Common myeloid progenitor, CD34-positive (primary cell): ENCODE data around the gene SRRM4.
A peak's percentile ranks its signal among the peaks of the same experiment; 100 is the strongest.

ENCODE experiments used
- CTCF ChIA-PET: fragments of 350-600 bp; sonication (Branson Sonifier 250); formaldehyde crosslinking; loops from one replicate; lab custom pipeline; 2021; ENCODE audit warnings: antibody characterized with exemption; lab: Charles Lee
- POLR2A ChIA-PET: fragments of 350-600 bp; sonication (Branson Sonifier 250); formaldehyde crosslinking; loops from one replicate; lab custom pipeline; 2021; ENCODE audit warnings: antibody characterized with exemption; lab: Charles Lee
- DNase-seq, 3 donors: peaks; one replicate each; pipeline versions ENCODE4 v3.0.0 to v3.0.0-alpha.2; 2013
- H3K27ac ChIP-seq, 2 experiments: 1 replicate in 1 of 2; 2 replicates in 1 of 2; pipeline ENCODE4 v1.7.0; 2013; ENCODE audit warnings: inconsistent platforms in 2 of 2, low read length in 2 of 2, mild to moderate bottlenecking in 2 of 2, low read depth in 1 of 2, moderate library complexity in 1 of 2; ENCODE audit not compliant: severe bottlenecking in 2 of 2, insufficient read depth in 1 of 2, poor library complexity in 1 of 2
- H3K27me3 ChIP-seq, 5 experiments: replicated peaks in 2 of 5; 1 replicate in 3 of 5; 2 replicates in 2 of 5; pipeline versions ENCODE4 v1.6.1 to v1.7.0; 2013; ENCODE audit warnings: low read length in 4 of 5, mild to moderate bottlenecking in 2 of 5, moderate library complexity in 2 of 5, inconsistent platforms in 1 of 5; ENCODE audit not compliant: insufficient read depth in 5 of 5, control insufficient read depth in 4 of 5
- H3K36me3 ChIP-seq, 4 experiments: 1 replicate in 2 of 4; 2 replicates in 2 of 4; pipeline versions ENCODE4 v1.6.1 to v1.7.0; 2013; ENCODE audit warnings: low read length in 3 of 4, control low read depth in 1 of 4, mild to moderate bottlenecking in 1 of 4; ENCODE audit not compliant: control insufficient read depth in 4 of 4, insufficient read depth in 4 of 4
- H3K4me1 ChIP-seq, 4 experiments: 1 replicate in 3 of 4; 2 replicates in 1 of 4; pipeline versions ENCODE4 v1.6.1 to v1.7.1; 2013; ENCODE audit warnings: low read length in 3 of 4, mild to moderate bottlenecking in 3 of 4, control low read depth in 1 of 4, inconsistent platforms in 1 of 4, moderate library complexity in 1 of 4; ENCODE audit not compliant: control insufficient read depth in 4 of 4, insufficient read depth in 4 of 4; ENCODE audit errors: control extremely low read depth in 1 of 4
- H3K4me3 ChIP-seq, 7 experiments: 1 replicate in 4 of 7; 2 replicates in 3 of 7; pipeline versions ENCODE4 v1.5.1 to v1.7.0; 2013; ENCODE audit warnings: mild to moderate bottlenecking in 7 of 7, low read length in 6 of 7, moderate library complexity in 6 of 7, inconsistent platforms in 2 of 7, low read depth in 2 of 7, control low read depth in 1 of 7; ENCODE audit not compliant: insufficient read depth in 4 of 7, control insufficient read depth in 1 of 7; ENCODE audit errors: extremely low read depth in 1 of 7
- H3K9me3 ChIP-seq, 5 experiments: 1 replicate in 4 of 5; 2 replicates in 1 of 5; pipeline versions ENCODE4 v1.6.1 to v1.7.1; 2013; ENCODE audit warnings: low read length in 4 of 5, mild to moderate bottlenecking in 2 of 5, inconsistent platforms in 1 of 5, low read depth in 1 of 5, moderate library complexity in 1 of 5; ENCODE audit not compliant: control insufficient read depth in 4 of 5, insufficient read depth in 2 of 5; ENCODE audit errors: control extremely low read depth in 1 of 5
- WGBS: methylation state at CpG from one replicate; pipeline ENCODE4 v1.1.5; 2013; ENCODE audit not compliant: insufficient coverage; 5-methylcytosine and 5-hydroxymethylcytosine counted together

The SRRM4 gene

GRCh38 chr12:119151445-119152026 lies 170.2 kb downstream of the SRRM4 start:
- CTCF ChIA-PET: no interaction called here
- POLR2A ChIA-PET: no interaction called here
- DNase-seq: no peak
- WGBS: 100% methylated on average over 1 of the region's 1 CpG
- Histone ChIP-seq H3K4me1 (peaks cover 0 to 12% (median 6%) of the 10 kb centered on the region in 4 experiments), H3K27ac (no peak overlapping the region), H3K27me3 (peaks cover 0 to 8% (median 4%) of the 10 kb centered on the region in 5 experiments), H3K4me3 (no peak overlapping the region), H3K36me3 (no peaks in the 10 kb centered on the region), H3K9me3 (peaks cover 0 to 13% (median 0%) of the 10 kb centered on the region in 5 experiments)

DNA sequence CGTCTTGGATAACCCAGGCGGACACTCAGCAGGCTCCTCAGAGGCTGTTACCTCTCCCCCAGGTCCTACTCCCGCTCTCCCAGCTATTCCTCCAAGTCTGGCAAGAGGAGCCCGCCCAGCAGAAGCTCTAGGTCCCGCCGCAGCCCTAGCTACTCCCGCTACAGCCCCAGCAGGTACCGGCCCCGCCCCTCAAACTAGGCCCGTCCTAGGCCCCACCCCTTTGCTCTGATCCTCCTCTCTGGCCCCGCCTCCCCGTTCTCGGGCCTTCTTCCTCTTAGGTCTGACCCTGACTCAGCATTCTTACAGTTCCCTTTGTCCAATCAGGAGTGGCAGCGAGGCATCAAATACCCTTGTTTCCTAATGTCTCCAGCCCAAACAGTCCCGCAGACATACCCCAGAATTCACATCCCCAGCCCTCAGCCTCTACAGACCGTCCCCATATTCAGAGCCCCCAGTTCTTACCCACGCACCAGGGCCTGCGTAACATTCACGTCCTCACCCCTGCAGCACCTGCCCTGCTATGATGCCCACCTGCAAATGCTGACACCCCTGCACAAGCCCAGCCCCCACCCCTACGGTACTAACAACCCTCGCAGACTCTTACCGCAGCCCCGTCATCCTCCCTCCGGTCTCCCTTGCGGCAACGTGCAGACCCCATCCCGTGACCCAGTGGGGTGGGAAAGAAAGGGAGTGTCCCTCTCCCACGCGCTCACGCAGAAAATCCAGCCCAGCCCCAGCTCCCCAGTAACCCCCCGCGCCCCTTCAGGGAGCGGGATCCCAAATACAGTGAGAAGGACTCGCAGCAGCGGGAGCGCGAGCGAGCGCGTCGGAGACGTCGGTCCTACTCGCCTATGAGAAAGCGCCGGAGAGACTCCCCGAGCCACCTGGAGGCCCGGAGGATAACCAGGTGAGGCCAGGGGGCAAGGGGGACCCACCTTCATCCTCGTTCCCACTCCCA lies 172.4 kb downstream of the SRRM4 start:
- Histone ChIP-seq H3K9me3 (peaks cover 0 to 13% (median 0%) of the 10 kb centered on the region in 5 experiments), H3K27ac (no peak overlapping the region), H3K4me3 (peak overlapping the region in 4 of 7 experiments; percentile 35 to 74 (median 64)), H3K36me3 (no peaks in the 10 kb centered on the region), H3K4me1 (peaks cover 0 to 12% (median 6%) of the 10 kb centered on the region in 4 experiments), H3K27me3 (peaks cover 0 to 8% (median 4%) of the 10 kb centered on the region in 5 experiments)
- ChIA-PET CTCF (interaction anchor here (1.1 to 1.3 kb wide), 2 partner anchors 23 to 105 kb away, joined by 3 to 4 read pairs; no protein-coding TSS in a partner anchor), POLR2A (no interaction called here)
- 22% methylated on average over 28 of the region's 49 CpGs for WGBS
- DNase-seq: peak; percentile 87 to 95 (median 94)

DNA sequence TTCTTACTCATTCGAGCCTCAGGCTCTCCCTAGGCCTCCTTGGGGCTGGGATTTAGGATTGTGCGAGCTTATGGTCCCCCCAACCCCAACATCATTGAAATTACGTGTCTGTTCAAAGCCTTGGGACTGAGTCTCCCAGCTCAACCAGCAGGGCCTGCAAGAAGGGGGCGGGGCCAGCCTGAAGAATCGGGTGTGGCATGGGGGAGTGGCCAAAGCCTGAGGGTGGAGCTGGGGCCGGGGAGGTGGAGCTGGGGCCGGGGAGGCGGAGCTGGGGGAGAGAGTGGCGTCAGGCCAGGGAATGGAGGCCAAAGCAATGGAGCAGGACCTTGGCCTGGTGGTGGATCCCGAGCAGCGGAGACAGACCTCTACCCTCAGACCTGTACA lies 173.1 kb downstream of the SRRM4 start:
- CTCF ChIA-PET: interaction anchor here (1.1 to 1.3 kb wide), 2 partner anchors 23 to 105 kb away, joined by 3 to 4 read pairs; no protein-coding TSS in a partner anchor
- POLR2A ChIA-PET: no interaction called here
- Histone ChIP-seq H3K4me3 (peak overlapping the region in 4 of 7 experiments; percentile 35 to 74 (median 64)), H3K27me3 (peaks cover 0 to 8% (median 4%) of the 10 kb centered on the region in 5 experiments), H3K27ac (no peak overlapping the region), H3K4me1 (peaks cover 0 to 12% (median 6%) of the 10 kb centered on the region in 4 experiments), H3K9me3 (peaks cover 0 to 13% (median 0%) of the 10 kb centered on the region in 5 experiments), H3K36me3 (no peaks in the 10 kb centered on the region)
- DNase-seq: peak; percentile 9 to 38 (median 21)
- 56% methylated on average over 5 of the region's 11 CpGs for WGBS

DNA sequence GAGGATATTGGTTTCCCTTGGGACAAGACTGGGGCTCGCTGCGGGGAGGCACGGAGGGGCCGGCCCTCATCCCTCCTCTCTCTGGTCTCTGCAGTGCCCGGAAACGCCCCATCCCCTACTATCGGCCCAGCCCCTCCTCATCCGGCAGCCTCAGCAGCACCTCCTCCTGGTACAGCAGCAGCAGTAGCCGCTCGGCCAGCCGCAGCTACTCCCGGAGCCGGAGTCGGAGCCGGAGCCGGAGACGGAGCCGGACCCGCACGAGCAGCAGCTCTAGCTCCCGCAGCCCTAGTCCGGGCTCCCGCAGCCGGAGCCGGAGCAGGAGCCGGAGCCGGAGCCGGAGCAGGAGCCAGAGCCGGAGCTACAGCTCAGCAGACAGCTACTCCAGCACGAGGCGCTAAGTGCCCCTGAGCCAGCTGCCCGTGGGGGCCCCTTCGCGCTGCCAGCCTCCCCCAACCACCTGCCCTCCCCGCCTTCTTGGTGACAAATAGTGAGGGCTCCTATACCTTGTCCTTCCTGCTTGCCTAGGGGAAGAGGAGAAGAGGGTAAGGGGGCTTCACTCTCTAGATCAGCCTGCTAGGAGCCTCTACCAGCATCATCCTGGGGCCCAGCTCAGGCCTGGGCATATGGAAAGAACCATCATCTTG lies 175.2 kb downstream of the SRRM4 start:
- POLR2A ChIA-PET: no interaction called here
- DNase-seq: no peak
- H3K9me3 ChIP-seq: peaks cover 0 to 3% (median 0%) of the 10 kb centered on the region in 5 experiments
- no peaks in the 10 kb centered on the region for H3K36me3 ChIP-seq
- H3K4me3 ChIP-seq: no peak overlapping the region
- peaks cover 0 to 12% (median 6%) of the 10 kb centered on the region in 4 experiments for H3K4me1 ChIP-seq
- CTCF ChIA-PET: no interaction called here
- peaks cover 2 to 11% (median 4%) of the 10 kb centered on the region in 5 experiments for H3K27me3 ChIP-seq
- 71% methylated on average over 27 of the region's 35 CpGs for WGBS
- no peak overlapping the region for H3K27ac ChIP-seq

DNA sequence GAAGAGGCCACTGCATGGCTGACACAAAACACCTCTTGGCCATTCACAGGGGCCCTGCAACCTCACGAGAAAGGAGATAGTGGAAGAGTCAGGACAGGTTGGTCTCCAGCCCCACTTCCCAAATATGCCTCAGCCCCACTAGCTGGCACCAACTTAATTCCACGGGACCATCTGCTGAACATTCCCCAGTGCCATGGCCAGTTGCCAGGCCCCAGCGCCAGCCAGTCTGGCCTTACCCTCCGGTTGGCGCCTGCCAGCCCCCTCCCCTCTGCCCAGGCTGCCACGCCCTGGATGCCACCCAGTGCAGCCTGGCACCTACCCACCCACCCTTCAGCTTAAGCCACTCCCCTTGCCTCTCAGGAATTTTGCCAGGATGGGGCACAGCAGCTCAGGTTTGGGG lies 176.2 kb downstream of the SRRM4 start:
- H3K36me3 ChIP-seq: no peaks in the 10 kb centered on the region
- no peak for DNase-seq
- peaks cover 2 to 7% (median 4%) of the 10 kb centered on the region in 5 experiments for H3K27me3 ChIP-seq
- H3K4me3 ChIP-seq: no peak overlapping the region
- WGBS: 100% methylated on average over 6 of the region's 6 CpGs
- H3K9me3 ChIP-seq: peaks cover 0 to 3% (median 0%) of the 10 kb centered on the region in 5 experiments
- H3K4me1 ChIP-seq: peaks cover 0 to 12% (median 6%) of the 10 kb centered on the region in 4 experiments
- no peak overlapping the region for H3K27ac ChIP-seq
- POLR2A ChIA-PET: no interaction called here
- CTCF ChIA-PET: no interaction called here

- Histone ChIP-seq H3K36me3 (no peaks in the 10 kb centered on the region), H3K27ac (no peak overlapping the region), H3K27me3 (peaks cover under 1 to 7% (median 2%) of the 10 kb centered on the region in 5 experiments), H3K9me3 (peaks cover 0 to 3% (median 0%) of the 10 kb centered on the region in 5 experiments), H3K4me1 (peaks cover 0 to 11% (median 6%) of the 10 kb centered on the region in 4 experiments), H3K4me3 (no peak overlapping the region)
- CTCF ChIA-PET: no interaction called here
- POLR2A ChIA-PET: no interaction called here
- WGBS: no CpG with 5 or more reads among the region's 7 CpGs
- DNase-seq: no peak
These were observed 176.6 kb downstream of the SRRM4 start for GRCh38 chr12:119157978-119158377.
